Measurements from ENCODE around the gene SIX3. TPM values are rescaled to one million over a fixed set of nuclear protein-coding genes. Genes with fewer than 3 reads are reported as not detected.

Gene SIX3
- total RNA-seq, 1 donor from 2014 or later: not detected

- no peak for DNase-seq (ENCODE audit: low spot score)
These were observed 52.9 kb downstream of the SIX3 start for GRCh38 chr2:44994377-44994776.

Other genes starting within 250 kb of the SIX3 start
- gene SIX2, start 67.8 kb downstream of the SIX3 start, total RNA-seq (ENCODE audit: insufficient read depth, low replicate concordance): 0.48 TPM

Data from umbilical cord (tissue), 2 donors.